GM21367 (cell line): Measurements from ENCODE around the gene TRIM48.
"Not testable (repeated sequence)": the region's sequence is repeated elsewhere in the genome, so short reads cannot be mapped to it uniquely, and the experiment has no call there.

Experiments
- ATAC-seq: cut with Tn5 transposase; IDR thresholded peaks from one replicate; pipeline ENCODE4 v1.9.1; 2021; ENCODE audit not compliant: unreplicated experiment

The TRIM48 gene, protein sequence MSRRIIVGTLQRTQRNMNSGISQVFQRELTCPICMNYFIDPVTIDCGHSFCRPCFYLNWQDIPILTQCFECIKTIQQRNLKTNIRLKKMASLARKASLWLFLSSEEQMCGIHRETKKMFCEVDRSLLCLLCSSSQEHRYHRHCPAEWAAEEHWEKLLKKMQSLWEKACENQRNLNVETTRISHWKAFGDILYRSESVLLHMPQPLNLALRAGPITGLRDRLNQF

DNA sequence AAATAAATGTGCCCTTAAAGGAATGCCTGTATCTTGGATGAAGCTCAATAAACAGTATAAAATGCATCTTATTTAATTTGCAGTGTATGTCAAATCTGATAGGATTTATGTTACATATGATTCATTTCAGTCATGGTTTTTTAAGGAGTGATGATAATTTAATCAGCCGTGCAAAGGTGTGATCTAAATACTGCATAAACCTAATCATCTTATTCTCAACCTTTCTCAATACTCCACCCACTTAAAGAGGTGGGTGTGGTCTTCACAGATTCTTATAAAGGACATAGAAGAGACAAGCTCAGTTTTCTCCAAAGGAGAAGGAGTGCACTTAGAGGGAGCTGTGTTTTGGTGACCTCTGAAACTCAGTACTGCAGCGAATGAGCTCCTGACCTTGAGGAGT is at the start of gene TRIM48:
TRIM48 (plus strand) TSS at position 301 of the 400 bp plus-strand sequence. CDS start 113 bp downstream, outside the sequence.
- ATAC-seq = not testable (repeated sequence)

DNA sequence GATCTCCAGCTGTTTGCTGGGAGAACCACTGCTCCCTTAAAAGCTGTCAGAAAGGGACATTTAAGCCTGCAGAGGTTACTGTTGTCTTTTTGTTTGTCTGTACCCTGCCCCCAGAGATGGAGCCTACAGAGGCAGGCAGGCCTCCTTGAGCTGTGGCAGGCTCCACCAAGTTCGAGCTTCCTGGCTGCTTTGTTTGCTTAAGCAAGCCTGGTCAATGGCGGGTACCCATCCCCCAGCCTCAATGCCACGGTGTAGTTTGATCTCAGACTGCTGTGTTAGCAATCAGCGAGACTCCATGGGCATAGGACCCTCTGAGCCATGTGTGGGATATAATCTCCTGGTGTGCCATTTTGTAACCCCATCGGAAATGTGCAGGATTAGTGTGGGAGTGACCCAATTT is 23.6 kb upstream of the TRIM48 start:
- ATAC-seq = not testable (repeated sequence)

DNA sequence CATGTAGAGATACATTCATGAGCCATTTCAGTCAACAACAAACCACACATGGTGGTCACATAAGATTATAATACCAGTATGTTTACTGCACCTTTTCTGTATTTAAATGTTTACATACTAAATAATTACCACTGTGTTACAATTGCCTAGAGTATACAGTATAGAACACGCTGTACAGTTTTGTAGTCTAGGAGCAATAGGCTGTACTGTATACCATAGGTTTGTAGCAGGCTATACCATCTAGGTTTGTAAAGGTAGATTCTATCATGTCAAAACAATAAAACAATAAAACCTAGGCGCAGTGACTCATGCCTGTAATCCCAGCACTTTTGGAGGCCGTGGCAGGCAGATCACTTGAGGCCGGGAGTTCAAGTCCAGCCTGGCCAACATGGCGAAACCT is 1.1 kb downstream of the TRIM48 start:
- no peak for ATAC-seq
